Amygdala (tissue), 56 donors: ENCODE results near the gene PLCL2.

ENCODE experiments used
- DNase-seq, 56 donors: peaks; one replicate each; lab custom pipeline; 2025; lab: John Stamatoyannopoulos, UW

The PLCL2 gene

DNA sequence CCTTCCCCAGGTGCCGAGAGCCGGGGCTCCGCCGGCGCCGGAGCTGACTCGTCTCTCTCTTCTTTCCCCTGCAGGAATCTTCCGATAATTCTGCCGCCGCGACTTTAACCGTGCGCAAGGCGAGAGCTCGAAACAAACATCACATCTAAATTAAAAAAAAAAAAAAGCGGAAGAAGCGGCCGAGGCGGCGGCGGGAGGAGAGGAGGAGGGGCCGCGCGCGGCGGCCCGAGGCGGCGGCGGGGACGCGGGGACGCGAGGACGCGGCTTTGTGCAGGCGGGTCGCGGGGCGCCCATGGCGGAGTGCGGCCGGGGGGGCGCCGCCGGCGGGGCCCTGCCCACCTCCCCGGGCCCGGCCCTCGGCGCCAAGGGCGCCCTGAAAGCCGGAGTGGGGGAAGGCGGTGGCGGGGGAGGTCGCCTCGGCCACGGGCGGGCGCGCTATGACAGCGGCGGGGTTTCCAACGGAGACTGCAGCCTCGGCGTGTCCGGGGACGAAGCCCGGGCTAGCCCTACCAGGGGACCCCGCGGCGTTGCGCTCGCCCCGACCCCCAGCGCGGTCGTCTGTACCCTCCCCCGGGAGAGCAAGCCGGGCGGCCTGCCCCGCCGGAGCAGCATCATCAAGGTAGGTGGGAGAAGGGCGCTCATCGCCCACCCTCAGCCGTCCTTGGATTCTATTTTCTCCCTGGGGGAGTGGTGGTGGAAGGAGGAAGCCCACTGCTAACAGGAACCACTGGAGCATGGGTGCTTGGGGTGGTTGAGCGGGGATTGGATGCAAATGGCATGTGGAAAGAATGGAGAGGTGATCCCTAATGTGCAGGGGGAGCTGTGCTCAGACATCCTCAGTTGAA is at the start of gene PLCL2:
Gene PLCL2 (plus strand): TSS at position 208 of the 845 bp plus-strand sequence. CDS start 85 bp downstream, at position 293.
- DNase-seq, result peak in 21 of 56 donors; percentile 10 to 60 (median 45)

DNA sequence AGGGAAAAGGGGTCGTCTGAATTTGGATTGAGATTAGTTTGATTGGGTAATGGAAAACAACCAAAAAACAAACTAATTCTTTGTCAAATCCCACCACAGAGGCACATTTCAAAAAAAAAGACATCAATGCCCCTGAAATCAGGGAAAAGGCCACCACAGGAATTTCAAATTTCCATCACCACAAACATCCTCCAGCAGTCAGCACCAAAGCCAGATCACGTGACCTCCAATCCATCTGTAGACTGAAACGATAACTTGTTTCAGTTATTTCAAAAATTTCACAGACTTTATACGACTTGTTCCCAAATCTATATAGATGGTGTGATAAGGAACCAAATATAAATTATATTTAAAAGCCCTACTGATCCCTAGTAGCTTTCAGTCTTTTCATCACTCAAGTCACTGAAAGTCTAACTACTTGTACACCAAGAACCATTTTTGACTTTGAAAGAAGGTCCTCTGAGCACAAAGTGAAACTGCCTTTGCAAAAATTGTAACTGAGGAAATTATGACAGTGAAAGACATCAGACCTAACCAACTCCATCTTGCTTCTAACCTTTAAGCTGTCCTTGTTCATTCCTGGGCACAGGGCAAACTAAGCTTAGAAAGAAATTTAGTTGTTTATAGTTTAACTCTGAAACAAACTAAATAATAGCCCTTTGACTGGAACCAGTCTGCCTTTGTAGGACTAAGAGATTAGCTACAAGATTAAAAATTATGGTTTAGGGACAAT is 48.1 kb upstream of the PLCL2 start:
- no peak for DNase-seq

DNA sequence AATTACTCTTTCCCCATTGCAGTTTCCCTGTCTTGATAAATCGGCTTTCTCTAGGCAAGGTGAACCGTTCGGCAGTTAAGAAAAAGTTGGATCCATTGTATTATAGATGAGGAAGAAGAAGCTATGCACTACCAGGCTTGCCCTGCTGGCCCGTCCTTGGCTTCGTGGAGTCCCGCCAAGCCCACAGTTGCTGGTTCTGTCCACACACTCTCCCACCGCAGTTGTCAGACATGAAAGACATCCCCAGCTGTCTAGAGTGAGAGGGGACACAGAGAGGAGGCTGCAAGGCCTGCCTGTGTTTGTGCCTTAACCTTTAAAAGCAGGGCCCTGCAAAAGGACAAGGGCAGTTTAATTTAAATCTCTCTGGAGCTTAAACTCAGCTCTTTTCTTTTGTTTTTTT is 47.2 kb upstream of the PLCL2 start:
- peak in 1 of 56 donors; percentile 7 for DNase-seq

DNA sequence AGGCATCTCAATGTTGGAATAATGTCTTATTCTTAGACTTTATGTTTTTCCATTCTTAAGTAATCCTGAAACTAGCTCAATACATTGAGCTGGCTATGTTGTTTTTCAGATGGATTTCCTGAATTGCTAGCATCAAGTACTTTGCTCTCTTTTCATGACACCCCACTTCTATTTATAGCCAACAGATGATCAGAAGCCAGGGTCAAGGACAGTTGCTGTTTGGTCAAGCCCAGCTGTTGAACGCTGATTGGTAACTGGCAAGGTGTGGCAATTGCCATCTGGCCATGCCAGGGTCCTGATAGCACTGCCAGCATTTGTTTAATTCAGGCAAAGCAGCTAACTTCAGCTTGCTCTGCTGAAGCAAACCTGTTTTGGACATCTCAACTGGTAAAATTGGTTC is 46.2 kb upstream of the PLCL2 start:
- DNase-seq, result no peak

DNA sequence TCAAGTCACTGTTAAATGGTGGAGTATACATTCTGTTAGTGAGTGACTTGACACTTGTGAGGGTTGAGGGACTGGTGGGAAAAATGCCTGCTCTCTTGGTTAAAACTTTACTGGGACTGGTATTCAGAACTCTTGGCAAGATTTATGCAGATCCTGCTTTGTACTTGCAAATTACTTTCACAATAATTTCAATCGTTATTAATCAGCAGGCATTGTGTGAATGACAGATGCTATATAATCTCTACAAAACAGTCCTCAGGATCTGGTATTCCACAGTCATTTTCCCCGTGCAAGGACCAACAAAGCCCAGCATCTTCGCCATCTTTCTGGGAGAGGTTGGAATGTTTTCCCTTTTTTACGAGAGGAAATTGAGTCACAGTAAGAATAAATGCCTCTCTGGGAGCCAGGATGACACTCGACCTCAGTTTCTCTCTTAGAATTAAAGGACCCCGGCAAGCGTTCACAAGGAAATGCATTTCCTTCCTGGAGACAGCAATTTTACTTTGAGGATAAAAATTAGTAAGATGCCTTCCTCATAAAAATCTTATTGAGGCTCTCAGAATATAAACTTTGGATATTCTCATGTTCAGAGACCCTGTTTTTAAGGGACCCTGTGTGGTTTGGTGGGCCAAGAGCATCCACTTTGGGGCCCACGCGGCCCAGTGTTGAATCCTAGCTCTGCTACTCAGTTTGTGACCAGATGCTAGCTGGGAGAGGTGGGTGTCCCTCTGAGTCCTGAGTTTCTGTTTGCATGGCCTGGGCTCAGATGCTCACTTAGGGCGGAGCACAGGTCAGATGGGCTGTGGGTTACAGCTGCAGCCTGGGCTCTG is 45.3 kb upstream of the PLCL2 start:
- no peak for DNase-seq

DNA sequence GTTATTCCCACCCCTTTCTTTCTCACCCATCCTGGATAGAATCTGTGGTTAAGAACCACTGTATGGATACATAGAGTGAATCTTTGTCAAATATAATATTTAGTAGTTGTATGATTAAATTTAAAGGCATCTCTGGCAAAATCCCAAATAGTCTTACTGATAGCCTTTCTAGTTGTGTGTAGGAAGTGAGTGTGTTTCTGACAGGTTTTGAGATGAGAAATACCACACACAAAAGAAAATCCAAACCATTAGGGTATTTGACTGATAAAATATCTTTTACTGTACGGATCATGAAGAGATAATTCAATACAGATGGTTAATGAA is 44.7 kb upstream of the PLCL2 start:
- no peak for DNase-seq

DNA sequence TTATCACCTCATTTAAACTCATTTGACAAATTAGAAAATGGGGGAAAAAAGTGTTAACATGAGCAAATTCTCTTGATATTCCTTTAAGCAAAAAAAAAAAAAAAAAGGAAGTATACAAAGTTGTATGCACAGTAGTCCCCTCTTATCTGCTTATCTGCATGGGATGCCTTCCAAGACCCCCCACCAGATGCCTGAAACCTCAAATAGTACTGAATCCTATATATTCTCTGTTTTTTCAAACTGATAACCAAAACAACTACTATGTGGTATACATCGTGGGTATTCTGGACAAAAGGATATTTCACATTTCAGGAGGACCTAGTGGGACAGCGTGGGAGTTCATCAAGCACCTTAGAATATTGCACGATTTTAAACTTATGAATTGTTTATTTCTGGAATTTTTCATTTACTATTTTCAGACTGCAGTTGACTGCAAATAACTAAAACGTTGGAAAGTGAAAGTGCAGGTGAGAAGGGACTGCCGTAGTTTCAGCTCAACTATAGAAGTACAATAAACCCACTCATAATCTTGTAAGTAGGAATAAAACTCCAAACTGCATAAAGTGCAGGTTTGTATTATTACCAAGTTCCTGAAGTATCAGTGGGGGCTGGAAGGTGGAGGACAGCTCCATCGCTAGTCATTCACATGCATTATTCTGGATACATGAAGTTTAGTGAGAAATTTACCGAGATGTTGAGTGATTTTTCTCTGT is 43.6 kb upstream of the PLCL2 start:
- DNase-seq, result no peak

DNA sequence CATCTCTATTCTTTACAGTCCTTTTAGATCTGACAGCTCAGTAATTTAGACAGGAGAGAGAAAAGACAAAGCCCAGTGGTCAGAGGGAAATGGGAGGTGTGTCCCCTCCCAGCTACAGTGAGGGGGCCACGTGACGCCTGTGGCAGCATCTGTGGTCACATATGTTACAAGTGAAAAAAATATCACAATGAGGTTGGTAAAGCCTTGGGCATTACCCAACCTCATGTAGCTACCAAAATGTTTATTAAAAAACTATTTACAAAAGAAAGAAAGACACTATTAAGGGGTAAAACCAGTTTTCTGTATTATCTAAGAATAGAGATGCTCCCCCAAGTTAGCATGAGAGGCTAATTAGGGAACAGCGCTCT is 42.9 kb upstream of the PLCL2 start:
- DNase-seq, result peak in 1 of 56 donors; percentile 11

DNA sequence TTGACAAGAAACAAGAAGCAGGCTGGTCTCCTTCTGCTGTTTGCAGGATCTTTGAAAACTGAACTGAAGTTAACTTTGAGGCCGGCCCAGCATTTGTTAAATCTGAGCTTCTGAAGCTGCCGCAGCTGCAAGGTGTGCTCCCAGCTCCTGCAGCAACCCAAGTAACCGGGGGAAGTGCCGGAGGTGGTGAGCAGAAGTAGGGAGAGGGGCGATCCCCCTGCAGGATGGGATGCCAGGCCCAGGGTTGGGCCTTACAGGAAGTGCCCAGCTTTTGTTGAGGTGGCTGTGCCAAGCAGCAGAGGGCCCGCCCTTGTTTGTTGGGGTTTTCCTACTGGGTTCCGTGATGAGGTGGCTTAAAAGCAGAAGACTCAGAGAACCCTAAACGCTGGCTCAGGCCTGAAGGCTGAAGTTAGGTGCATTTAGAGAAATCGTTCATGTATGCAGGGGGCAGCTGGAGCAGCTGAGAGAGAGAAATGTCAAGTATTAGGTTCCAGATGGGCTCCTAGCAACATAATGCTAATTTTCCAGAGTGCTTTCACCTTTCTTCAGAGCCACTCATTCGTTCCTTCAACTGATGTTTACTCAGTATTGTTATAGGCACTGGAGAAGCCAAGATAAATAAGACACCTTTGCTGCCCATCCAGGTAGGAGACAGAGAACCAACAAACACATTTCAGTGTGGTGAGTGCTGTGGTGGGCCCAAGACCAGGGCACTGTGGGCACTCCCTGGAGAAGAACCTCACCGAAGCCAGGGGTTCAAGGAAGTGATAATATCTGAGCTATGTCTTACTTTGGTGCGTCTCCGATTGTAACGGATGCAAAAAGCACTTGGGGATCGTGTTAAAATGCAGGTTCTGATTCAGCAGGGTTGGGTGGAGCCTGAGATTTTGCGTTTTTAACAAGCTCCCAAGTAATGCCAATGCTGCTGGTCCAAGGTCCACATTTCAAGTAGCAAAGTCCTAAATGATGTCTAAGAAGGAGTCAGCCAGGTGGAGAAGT is 42.2 kb upstream of the PLCL2 start:
- peak in 7 of 56 donors; percentile 3 to 21 (median 11) for DNase-seq

DNA sequence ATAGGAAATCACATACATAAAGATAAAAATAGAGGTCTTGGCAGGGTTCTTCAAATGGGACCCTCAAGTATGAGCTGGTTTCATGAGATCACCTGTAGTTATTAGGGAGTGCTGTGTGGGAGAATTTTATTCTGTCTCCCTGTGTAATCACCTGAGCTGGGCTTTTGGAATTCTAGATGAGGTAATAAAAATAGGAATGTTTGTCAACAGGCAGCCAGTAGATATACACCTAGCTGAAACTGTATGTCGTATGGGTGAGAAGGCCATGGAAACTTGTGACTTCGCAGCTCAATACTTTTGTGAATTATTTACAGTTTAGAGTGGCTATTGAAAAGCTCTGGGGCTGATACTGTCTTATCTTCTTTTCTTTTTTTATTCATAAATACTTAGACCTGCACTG is 40.5 kb upstream of the PLCL2 start:
- DNase-seq, result no peak

DNA sequence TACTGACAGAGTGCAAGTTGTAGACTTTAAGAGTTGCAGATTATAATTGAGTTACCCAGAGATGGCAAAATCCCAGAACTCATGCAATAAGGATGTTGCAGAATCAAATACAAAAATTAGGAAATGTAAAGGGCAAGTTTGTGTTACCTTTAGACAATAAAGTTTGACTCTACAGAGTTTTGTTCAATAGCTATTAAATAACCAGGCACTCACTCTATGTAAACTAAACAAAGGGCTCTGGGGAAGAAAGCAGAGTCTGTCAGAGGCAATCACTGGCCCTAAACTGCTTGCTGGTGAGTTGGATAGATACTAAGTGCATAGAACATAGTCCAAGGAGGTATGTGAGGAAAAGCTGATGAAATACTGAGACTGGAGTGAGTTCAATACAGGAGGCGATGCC is 40.0 kb upstream of the PLCL2 start:
- no peak for DNase-seq

DNA sequence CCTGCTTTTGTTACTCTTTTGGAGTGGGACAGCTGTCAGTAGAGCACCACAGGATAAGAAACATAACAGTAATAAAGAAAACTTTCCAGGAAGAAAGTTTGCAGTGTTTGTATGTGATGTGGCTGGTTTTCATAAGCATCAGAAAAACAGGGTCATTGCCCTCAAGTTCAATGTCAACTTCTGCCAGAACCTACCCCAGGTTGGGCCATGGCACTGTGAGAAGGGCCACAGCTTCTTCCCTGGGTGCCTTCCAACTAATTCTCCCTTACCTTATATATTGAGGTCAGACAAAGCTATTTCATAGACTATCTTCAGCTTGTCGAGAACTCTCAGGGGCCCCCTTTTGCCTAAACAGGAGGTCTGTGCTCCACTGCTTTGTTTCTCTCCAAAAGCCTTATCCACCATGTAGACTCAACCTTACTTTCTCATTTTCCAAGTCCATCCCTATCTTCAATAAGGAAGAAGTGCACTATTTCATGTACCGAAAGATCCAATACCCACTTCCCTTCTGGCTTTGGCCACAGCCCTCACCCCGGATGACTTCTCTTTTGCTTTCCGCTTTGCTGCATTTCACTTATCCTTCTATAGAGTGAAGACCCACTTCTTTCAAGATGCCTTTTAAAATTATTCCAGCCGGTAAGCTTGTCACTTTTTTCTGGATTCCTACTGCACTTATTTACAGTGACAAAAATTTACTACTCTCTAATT is 38.2 kb upstream of the PLCL2 start:
- DNase-seq, result no peak

DNA sequence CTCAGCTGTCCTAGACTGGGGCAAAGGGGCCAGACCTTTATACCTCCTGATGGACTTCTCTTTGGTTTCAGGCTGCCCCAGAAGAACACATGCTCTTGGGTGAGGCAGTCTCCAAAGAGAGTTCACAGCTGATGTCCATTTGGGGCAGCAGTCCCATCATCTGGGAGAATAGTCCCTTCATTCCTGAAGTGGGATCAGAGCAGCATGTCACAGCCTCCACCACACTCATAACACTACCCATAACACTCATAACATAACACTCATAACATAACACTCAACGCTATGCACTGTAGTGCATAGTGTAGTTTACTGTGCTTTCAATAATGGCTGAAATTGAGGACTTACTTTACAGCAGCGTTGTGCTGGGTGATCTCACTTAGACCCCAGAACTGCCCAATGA is 36.7 kb upstream of the PLCL2 start:
- no peak for DNase-seq

DNA sequence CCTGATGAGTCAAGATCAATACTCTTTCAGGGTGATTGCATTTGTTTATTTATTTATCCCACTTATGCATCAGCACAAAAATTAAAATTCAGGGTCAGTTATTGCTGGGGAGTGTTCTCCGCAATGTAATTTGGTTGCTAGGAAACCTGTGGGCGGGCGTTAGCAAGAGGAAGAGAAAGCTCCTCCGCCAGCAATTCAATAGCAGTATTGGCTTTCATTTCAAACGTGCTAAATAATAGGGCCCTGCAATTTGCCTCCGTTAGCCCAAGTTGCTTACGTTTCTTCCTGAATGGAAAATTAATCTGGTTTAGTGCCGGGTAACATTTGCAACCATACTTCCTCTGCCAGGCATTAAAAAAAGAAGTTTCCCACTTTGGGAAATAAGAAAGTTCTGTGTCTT is 35.5 kb upstream of the PLCL2 start:
- peak in 30 of 56 donors; percentile 5 to 68 (median 28) for DNase-seq

DNA sequence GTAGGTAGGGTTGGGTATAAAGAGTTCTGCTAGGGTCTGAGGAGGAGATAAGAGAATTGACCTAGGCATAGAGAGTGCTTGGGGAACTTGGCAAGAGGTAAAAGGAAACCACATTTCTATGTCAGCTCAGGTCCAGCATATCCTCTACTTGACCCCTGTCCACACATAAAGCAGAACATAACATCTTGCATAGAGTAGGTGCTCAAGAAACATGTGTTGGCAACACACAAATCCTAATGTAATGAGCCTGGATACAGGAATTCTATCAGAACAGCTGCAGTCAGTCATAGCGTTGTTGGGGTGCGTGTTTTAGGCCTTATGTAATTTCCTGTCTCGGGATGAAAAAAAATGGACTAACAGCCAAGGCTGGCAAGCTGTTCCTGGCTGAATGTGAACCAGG is 35.0 kb upstream of the PLCL2 start:
- DNase-seq, result no peak

DNA sequence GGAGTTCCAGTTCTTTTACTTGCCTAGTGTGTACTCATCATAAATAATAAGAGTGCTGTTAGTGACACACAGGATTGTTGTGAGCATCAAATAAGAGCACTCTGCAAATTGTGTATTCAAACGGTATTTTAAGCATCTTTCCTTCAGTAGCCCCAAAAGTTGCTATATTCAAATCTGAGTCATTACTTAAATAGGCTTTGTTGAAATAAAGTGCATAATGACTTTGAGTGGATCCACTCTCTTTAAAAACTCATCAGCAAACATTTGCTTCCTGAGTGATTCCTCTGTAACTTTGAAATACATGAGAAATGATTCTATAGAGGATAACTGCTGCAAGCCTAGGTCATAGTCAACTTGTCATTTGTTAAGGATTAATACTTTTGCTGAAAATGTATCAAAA is 29.3 kb upstream of the PLCL2 start:
- no peak for DNase-seq

DNA sequence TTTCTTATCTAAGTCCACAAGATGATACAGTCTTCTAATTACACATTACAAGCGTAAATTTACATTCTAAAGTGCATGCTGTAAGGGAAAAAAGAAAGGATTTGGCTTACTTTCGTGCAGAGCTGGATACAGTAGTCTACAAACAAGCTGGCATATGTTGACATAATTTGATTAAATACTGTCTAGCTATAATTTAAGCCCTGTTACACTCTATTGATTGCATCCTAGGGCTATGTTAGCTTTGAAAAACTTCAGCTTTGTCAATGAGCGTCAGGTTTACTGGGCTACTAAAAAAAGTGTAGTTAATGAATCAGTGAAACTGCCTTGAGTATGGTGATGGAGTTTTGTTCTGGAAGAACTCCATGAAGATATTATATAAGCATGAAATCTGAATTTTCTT is 24.5 kb upstream of the PLCL2 start:
- no peak for DNase-seq

DNA sequence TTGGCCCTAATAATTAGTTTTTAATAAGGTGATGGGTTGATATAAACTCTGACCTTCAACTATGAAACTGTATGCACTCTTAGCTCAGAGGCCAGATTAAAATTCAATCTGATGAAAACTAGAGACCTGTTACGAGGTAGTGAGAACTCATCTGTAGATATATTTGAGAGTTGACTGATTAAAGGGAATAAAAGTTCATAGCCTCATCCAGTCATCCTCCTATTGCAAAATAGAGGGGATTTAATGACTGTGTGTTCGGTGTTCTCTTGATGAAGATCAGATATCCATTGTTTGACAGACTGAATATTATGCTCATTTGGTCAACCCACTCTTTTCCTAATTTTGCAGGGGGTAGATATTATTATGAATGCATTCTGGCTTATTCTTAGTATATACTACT is 23.3 kb upstream of the PLCL2 start:
- DNase-seq, result no peak
